Motor neuron (in vitro differentiated cells): ENCODE data around the gene XPC. TPM values are rescaled to one million over a fixed set of nuclear protein-coding genes. Genes with fewer than 3 reads are reported as not detected.

Source experiments
- ATAC-seq, 8 experiments: fragments of 200-7000 bp; cut with Tn5 transposase; replicated peaks in 6 of 8; 2 replicates each; pipeline ENCODE4 v1.8.0; 2021; ENCODE audit warnings: mild to moderate bottlenecking in 8 of 8, moderate library complexity in 8 of 8
- H3K27ac ChIP-seq, 2 donors: fragments of 250-450 bp; sonication (Bioruptor Pico); 2 replicates each; pipeline ENCODE4 v1.9.0; 2021; ENCODE audit warnings: antibody characterized with exemption in 2 of 2, mild to moderate bottlenecking in 2 of 2, moderate library complexity in 1 of 2
- H3K4me1 ChIP-seq, 2 donors: fragments of 250-450 bp; sonication (Bioruptor Pico); replicated peaks in 1 of 2; 2 replicates each; pipeline ENCODE4 v1.6.1; 2021; ENCODE audit warnings: antibody characterized with exemption in 2 of 2, mild to moderate bottlenecking in 2 of 2, moderate library complexity in 1 of 2
- H3K4me3 ChIP-seq, 5 donors: fragments of 250-450 bp; sonication (Bioruptor Pico); 2 replicates each; pipeline ENCODE4 v1.9.0; 2021; ENCODE audit warnings: antibody characterized with exemption in 5 of 5, mild to moderate bottlenecking in 5 of 5, moderate library complexity in 4 of 5
- WGBS, 10 experiments: fragments of 450-650 bp; shearing (Covaris generic); methylation state at CpG; one replicate each; pipeline ENCODE4 v1.0.0; 2022; 5-methylcytosine and 5-hydroxymethylcytosine counted together
- in situ Hi-C, 9 experiments: fragments of 400-800 bp; cut with MboI; loops; one replicate each; pipeline ENCODE4 v1.15.0; 2021; ENCODE audit warnings: low sequenced_read_pairs in 9 of 9, low pct_unique_long_range_greater_than_20kb in 2 of 9; ENCODE audit not compliant: unreplicated experiment in 9 of 9
- total RNA-seq, 8 experiments: library from RNA; unstranded; fragments of 300-600 nt; gene quantifications; 2 replicates each; pipeline versions ENCODE4 v1.2.3 to v1.2.4, GENCODE V29; 2022

XPC gene
- total RNA-seq, 8 experiments from 2014 or later: 22.3 to 94.0 (median 36.3) TPM

DNA sequence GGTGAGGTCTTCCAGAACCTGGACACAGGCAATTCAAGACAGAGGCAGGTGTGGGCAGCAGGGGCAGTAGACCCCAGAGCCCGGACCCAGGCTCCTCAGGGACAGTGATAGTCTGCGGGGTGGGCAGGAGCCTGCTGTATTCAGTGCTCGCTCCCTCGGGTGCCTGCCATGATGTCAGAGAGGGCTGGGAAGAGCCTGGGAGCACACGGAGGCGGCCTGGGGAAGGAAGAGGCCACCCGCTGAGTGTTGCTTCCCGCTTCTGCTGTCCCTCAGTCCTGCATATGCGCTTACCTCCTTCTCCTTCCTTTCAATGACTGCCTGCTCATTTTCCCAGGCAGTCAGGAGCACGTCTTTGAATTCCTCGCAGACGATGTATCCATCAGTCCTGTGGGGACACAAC is 30.8 kb downstream of the XPC start:
- ATAC-seq: peak in 2 of 8 experiments; percentile 1 to 29
- in situ Hi-C loops: no loop called here
- Histone ChIP-seq H3K4me1 (peaks cover 14 to 17% of the 10 kb centered on the region in 2 donors), H3K4me3 (no peak overlapping the region), H3K27ac (no peak overlapping the region)
- WGBS, 10 experiments: 33 to 80% (median 68%) methylated on average over 3 to 7 of the region's 12 CpGs; no CpG with 5 or more reads in 6 of the 10 experiments

DNA sequence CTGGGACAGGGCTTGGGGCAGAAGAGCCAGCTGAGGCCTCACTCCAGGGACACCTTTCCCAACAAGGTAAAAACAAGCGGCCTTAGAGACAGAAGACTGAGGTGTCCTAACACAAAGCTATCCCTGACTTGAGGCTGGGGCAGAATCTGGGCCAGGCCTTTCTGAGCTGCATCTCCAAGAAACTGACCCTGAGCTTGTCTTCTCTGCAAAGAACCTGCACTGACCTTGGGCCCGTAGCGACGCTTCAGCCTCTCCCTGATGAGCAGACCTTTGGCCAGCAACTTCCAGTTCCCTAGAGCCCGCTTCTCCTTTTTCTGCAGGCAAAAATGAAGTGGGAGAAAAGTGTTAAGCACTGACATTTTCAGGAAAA is 31.4 kb downstream of the XPC start:
- H3K27ac ChIP-seq: no peak overlapping the region
- WGBS, 10 experiments: 83 to 100% (median 100%) methylated on average over 1 to 5 of the region's 5 CpGs; no CpG with 5 or more reads in 1 of the 10 experiments
- in situ Hi-C loops: no loop called here
- no peak overlapping the region for H3K4me3 ChIP-seq
- ATAC-seq: no peak
- peaks cover 14 to 17% of the 10 kb centered on the region in 2 donors for H3K4me1 ChIP-seq

DNA sequence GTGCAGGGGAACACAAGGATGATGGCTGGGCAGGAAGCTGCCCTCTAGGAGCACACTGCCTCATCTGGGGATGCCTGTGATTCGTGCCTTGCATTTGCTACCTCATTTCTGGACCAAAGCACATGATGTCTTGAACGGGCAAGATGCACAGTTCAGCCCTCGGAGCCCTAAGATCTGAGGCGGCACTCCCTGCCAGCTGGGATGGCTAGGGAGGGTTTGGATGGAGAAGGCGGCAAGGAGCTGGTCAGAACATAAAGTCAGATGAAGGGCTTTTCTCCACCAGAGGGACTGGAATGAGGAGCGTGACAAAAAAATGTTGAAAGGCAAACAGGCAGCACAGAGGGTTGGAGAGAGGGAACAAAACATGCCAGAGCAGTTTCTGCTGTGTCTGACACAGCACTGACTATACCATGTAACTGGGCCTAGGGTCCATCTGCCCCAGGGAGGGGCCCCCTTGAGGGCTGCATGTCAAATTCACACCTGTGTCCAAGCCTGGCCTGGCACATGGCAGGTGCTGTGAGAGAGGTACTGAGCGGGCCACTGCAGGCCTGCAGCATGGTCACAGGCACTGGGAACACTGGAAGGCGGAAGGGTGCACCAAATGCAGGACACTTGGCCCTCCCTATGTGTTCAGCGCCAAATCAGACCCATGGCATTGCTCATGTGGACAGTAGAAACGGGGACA is 31.9 kb downstream of the XPC start:
- 17 to 100% (median 88%) methylated on average over 1 to 9 of the region's 10 CpGs; no CpG with 5 or more reads in 2 of the 10 experiments for WGBS, 10 experiments
- no peak for ATAC-seq
- in situ Hi-C loops: no loop called here
- no peak overlapping the region for H3K27ac ChIP-seq
- H3K4me3 ChIP-seq: no peak overlapping the region
- peaks cover 14 to 17% of the 10 kb centered on the region in 2 donors for H3K4me1 ChIP-seq

DNA sequence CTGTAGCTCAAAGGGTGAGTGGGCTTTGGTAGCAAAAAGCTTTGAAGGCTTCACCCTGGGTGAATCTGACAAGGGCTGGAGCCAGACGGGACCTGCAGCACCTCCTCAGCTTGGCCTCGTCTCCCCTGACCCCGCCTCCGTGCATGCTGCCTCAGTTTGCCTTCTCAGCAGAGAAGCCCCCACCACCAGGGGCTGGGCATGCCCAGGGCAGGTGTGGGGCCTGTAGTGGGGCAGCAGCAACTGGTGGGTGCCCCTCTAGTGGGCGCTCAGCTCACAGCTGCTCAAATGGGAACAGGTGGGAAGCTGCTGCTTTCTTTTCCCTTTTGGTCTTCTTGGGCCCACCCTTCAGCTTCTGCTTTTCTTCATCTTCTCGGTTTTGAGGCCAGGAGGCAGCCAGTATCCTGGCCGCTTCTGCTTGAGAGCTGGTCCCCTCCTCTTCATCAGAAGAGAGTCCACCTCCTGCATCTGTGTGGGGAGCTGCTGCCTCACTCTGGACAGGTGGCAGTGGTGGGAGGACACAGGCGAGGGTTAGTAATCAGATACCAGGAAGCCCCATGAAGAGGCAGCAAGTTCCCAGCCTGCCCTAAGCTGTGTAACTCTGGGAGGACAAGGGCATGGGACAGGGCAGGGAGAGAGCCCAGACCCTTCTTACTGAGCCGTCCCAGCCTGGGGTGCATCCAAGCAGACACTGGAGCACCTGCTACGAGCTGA is 32.6 kb downstream of the XPC start:
- Histone ChIP-seq H3K4me1 (peaks cover 14 to 17% of the 10 kb centered on the region in 2 donors), H3K4me3 (no peak overlapping the region), H3K27ac (peak overlapping the region in 1 of 2 donors; percentile 7)
- no peak for ATAC-seq
- in situ Hi-C loops: no loop called here
- 60 to 88% (median 67%) methylated on average over 1 to 4 of the region's 10 CpGs; no CpG with 5 or more reads in 5 of the 10 experiments for WGBS, 10 experiments

DNA sequence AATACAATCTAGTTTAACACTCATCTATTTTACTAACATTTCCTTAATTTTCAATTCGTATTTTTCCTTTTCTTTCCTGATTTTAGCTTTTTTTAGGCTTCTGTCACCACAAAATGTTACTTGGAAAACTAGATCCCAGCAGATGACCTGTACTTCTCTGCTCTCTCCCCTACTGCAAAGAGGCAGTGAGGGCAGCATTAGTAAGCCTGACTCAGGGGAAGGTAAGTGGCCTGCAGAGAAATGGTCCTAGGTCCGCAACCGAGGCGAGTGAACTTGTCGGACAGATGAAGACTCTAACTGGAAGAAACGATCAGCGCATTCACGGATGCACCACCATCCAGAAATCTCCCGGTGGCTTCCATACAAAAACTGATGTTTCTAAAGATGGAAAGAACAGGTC is 33.2 kb downstream of the XPC start:
- in situ Hi-C loops: no loop called here

DNA sequence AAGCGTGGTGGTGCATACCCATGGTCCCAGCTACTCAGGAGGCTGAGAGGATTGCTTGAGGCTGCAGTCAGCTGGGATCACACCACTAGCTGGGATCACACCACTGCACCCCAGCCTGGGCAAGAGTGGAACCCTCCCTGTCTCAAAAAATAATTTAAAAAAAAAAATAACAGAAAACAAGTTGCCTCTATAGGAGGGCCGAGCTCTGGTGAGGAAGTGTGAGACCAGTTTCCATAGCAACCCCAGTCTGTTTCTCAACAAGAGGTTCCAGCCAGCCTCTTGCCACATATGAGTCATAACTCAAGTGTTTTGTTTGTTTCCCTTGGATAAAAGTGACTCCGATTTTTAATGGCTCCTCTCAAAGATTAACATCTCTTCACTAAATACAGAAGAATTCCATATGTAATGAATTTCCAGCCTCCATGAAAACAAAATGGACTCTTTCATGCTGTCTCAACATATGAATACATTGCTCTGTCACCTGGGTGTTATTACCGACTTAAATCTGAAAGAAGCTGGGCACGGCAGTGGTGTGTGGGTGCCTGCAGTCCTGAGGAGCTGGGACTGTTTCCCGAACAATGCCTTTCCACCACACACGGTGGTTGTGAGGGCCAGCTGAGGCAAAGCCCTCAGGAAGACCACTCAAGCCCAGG is 33.9 kb downstream of the XPC start:
- ATAC-seq: peak; percentile 83 to 91 (median 90)
- 0 to 61% (median 9%) methylated on average over 2 to 6 of the region's 7 CpGs for WGBS, 10 experiments
- Histone ChIP-seq H3K27ac (peak overlapping the region; percentile 13 to 70), H3K4me3 (peak overlapping the region in 1 of 5 donors; percentile 2), H3K4me1 (peaks cover 14 to 17% of the 10 kb centered on the region in 2 donors)
- in situ Hi-C loops: no loop called here

More for the DNA sequence above, 33.2 kb downstream of the XPC start:
- Histone ChIP-seq H3K27ac (peak overlapping the region; percentile 7 to 13), H3K4me3 (no peak overlapping the region), H3K4me1 (peaks cover 14 to 17% of the 10 kb centered on the region in 2 donors)
- no peak for ATAC-seq
- 77 to 95% (median 83%) methylated on average over 1 to 9 of the region's 9 CpGs for WGBS, 10 experiments

DNA sequence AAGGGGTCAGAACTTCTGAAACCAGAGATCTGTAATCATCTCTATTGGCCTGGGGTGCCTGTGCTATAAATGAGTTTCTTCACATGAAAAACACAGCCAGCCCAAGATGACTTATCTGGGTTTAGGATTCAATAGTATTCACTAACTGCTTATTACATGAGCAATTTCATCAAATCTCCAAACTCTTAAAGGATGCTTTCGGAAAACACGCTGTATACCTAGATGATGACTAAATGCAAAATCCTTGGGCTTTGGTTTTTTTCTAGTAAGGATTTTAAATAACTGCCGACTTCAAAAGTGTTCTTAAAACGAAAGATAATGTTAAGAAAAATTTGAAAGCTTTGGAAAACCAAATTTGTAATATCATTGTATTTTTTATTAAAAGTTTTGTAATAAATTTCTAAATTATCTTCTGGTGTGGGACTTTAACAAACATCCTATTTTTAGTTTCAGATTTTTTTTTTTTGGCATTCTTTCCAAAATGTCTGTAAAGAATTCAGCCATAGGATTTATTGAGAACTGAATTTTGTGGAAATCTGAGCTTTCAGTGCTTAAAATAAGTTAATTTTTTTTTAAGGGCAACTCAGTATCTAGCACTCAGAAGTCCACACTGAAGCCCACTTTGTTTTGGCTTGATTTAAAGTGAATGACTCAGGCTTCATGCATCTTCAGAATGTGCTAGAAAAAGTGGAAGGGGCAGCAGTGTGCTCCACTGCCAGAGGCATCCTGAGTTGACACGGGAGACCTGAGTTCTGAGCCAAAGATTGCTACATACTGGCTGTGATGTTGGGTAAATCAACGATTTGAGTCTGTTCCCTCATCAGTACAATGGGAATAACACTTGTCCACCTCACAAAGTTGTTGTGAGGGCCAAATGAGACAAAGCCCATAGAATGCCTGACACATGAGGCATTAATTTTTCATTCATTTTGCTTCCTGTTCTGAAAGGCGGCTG is 34.9 kb downstream of the XPC start:
- in situ Hi-C loops: no loop called here
- ATAC-seq: peak; percentile 5 to 34 (median 9)
- 5 to 100% (median 86%) methylated on average over 2 to 7 of the region's 7 CpGs for WGBS, 10 experiments

DNA sequence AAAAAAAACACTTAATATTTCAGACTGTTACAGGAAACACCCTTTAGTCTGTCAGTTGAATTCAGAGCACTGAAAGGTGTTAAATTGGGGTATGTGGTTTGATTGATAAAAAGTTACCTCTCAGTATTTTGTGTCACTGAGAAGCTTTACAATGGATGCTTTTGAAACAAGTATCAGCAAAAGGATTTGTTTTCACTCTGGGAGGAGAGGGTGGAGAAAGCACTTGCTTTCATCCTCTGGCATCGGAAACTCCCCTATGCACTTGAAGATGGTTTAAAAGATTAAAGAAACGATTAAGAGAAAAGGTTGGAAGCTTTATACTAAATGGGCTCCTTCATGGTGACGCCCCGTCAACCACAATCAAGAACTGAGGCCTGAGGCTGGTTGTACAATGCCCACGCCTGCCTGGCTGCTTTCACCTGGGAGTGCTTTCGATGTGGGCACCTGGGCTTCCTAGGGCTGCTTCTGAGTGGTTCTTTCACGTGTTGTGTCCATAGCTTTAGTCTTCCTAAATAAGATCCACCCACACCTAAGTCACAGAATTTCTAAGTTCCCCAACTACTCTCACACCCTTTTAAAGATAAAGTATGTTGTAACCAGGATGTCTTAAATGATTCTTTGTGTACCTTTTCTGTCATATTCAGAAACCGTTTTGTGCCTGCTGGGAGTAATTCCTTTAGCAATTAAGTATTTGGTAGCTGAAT is 35.7 kb downstream of the XPC start:
- Histone ChIP-seq H3K4me3 (no peak overlapping the region), H3K27ac (no peak overlapping the region), H3K4me1 (peaks cover 14 to 17% of the 10 kb centered on the region in 2 donors)
- in situ Hi-C loops: no loop called here
- 60 to 95% (median 83%) methylated on average over 1 to 7 of the region's 8 CpGs; no CpG with 5 or more reads in 2 of the 10 experiments for WGBS, 10 experiments
- no peak for ATAC-seq

More for the DNA sequence above, 34.9 kb downstream of the XPC start:
- Histone ChIP-seq H3K4me1 (peaks cover 14 to 17% of the 10 kb centered on the region in 2 donors), H3K27ac (peak overlapping the region in 1 of 2 donors; percentile 70), H3K4me3 (no peak overlapping the region)

DNA sequence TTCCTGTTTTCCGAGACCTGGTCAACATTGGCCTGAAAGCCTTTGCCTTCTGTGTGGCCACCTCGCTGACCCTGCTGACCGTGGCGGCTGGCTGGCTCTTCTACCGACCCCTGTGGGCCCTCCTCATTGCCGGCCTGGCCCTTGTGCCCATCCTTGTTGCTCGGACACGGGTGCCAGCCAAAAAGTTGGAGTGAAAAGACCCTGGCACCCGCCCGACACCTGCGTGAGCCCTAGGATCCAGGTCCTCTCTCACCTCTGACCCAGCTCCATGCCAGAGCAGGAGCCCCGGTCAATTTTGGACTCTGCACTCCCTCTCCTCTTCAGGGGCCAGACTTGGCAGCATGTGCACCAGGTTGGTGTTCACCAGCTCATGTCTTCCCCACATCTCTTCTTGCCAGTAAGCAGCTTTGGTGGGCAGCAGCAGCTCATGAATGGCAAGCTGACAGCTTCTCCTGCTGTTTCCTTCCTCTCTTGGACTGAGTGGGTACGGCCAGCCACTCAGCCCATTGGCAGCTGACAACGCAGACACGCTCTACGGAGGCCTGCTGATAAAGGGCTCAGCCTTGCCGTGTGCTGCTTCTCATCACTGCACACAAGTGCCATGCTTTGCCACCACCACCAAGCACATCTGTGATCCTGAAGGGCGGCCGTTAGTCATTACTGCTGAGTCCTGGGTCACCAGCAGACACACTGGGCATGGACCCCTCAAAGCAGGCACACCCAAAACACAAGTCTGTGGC is 36.6 kb downstream of the XPC start:
- no peak overlapping the region for H3K27ac ChIP-seq
- in situ Hi-C loops: no loop called here
- peaks cover 14 to 17% of the 10 kb centered on the region in 2 donors for H3K4me1 ChIP-seq
- ATAC-seq: no peak
- WGBS, 10 experiments: 67 to 100% (median 95%) methylated on average over 1 to 10 of the region's 19 CpGs; no CpG with 5 or more reads in 2 of the 10 experiments
- H3K4me3 ChIP-seq: no peak overlapping the region

DNA sequence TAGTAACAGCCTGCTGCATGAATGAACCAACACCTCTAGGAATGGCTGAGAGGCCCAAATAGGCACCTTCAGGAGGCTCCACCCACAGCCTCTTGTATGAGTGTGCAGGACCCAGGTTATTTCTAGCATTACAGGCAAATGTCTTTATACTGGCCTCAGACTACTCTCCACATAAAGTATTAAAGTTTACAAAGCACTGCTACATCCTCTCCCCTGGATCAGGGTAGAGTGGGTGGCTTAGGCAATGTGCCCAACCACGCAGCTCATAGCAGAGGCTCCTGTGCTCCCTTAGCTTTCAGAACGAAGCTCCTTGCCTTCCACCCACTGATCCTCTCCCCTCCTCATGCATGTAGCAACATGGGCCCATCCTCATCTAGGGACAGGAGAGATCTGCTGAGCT is 37.3 kb downstream of the XPC start:
- in situ Hi-C loops: no loop called here
- ATAC-seq: no peak

DNA sequence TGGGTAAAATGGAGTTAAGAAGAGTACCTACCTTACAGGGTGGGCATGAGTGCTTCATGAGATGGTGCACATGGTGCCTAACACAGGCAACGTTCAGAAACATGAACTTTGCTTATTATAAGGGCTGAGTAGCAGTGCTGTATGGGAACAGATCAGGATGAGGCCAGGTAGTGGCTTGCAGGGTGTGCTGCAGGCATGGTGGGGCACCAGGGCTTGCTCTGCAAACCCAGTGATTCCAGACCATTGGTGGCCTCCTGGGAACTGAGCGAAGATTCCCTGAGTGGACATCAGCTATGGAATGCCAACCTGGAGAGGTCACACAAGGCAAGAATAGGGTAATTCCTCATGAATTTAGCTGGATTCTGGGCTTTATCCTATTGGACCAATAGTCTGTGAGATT is 37.7 kb downstream of the XPC start:
- Histone ChIP-seq H3K27ac (no peak overlapping the region), H3K4me3 (no peak overlapping the region), H3K4me1 (peaks cover 14 to 17% of the 10 kb centered on the region in 2 donors)
- in situ Hi-C loops: no loop called here
- WGBS, 10 experiments: 71 to 100% (median 83%) methylated on average over 1 to 2 of the region's 2 CpGs; no CpG with 5 or more reads in 4 of the 10 experiments
- no peak for ATAC-seq

More for the DNA sequence above, 37.3 kb downstream of the XPC start:
- WGBS, 10 experiments: 80 to 100% methylated on average over 1 of the region's 2 CpGs; no CpG with 5 or more reads in 8 of the 10 experiments
- Histone ChIP-seq H3K4me3 (no peak overlapping the region), H3K4me1 (peaks cover 14 to 17% of the 10 kb centered on the region in 2 donors), H3K27ac (no peak overlapping the region)
